IMR-90 (cell line): ENCODE measurements around the gene BCAS1. TPM values are rescaled to one million over a fixed set of nuclear protein-coding genes. Genes with fewer than 3 reads are reported as not detected.

Experiments used
- ATAC-seq: fragments of 200-7000 bp; cut with Tn5 transposase; 2 replicates; pipeline ENCODE4 v1.9.1; 2020; ENCODE audit warnings: low read depth, mild to moderate bottlenecking, moderate library complexity
- BruUV-seq: library from RNA; stranded (reverse); fragments of 400-500 nt; replicated peaks from 2 replicates; lab custom pipeline; 2021; lab: Mats Ljungman, UMichigan
- CTCF ChIA-PET: fragments of 300-600 bp; formaldehyde crosslinking; extraction: SDS; loops from one replicate; lab custom pipeline; 2021; ENCODE audit warnings: antibody characterized with exemption; lab: Yijun Ruan, JAX
- POLR2A ChIA-PET: fragments of 300-600 bp; sonication (Branson Sonifier 250); formaldehyde crosslinking; loops from one replicate; lab custom pipeline; 2022; ENCODE audit warnings: antibody characterized with exemption; ENCODE audit not compliant: unreplicated experiment; lab: Charles Lee
- DNase-seq: peaks from one replicate; pipeline ENCODE4 v3.0.0; 2013
- H2AFZ ChIP-seq: replicated peaks from 2 replicates; pipeline ENCODE3; 2013; ENCODE audit warnings: low read length, mild to moderate bottlenecking; ENCODE audit not compliant: poor library complexity
- H2AK5ac ChIP-seq: 2 replicates; pipeline ENCODE4 v1.6.1; 2013; ENCODE audit warnings: low read depth, low read length, inconsistent platforms
- H2AK9ac ChIP-seq: replicated peaks from 2 replicates; pipeline ENCODE3; 2013; ENCODE audit warnings: mild to moderate bottlenecking, low read depth, low read length, moderate library complexity; ENCODE audit not compliant: poor library complexity
- H2BK120ac ChIP-seq: 2 replicates; pipeline ENCODE4 v1.6.1; 2013; ENCODE audit warnings: low read depth, low read length, inconsistent platforms
- H2BK15ac ChIP-seq: 3 replicates; pipeline ENCODE4 v1.6.1; 2013; ENCODE audit warnings: low read depth, low read length, inconsistent platforms
- H2BK20ac ChIP-seq: 2 replicates; pipeline ENCODE4 v1.6.1; 2013; ENCODE audit warnings: low read depth, mild to moderate bottlenecking, inconsistent platforms, low read length, moderate library complexity
- H2BK5ac ChIP-seq: 2 replicates; pipeline ENCODE4 v1.6.1; 2013; ENCODE audit warnings: mild to moderate bottlenecking, low read depth, low read length, inconsistent platforms; ENCODE audit not compliant: poor library complexity, severe bottlenecking
- H3K14ac ChIP-seq: replicated peaks from 2 replicates; pipeline ENCODE4 v1.6.1; 2013; ENCODE audit warnings: low read depth, low read length, inconsistent platforms
- H3K18ac ChIP-seq: 2 replicates; pipeline ENCODE4 v1.6.1; 2013; ENCODE audit warnings: low read depth, low read length, control low read depth
- H3K23ac ChIP-seq: 2 replicates; pipeline ENCODE4 v1.6.1; 2013; ENCODE audit warnings: low read depth, low read length, inconsistent platforms
- H3K27ac ChIP-seq: 2 replicates; pipeline ENCODE4 v1.5.1; 2013; ENCODE audit warnings: mild to moderate bottlenecking, control low read depth, low read length; ENCODE audit not compliant: insufficient read depth
- H3K27me3 ChIP-seq: 2 replicates; pipeline ENCODE4 v1.6.1; 2013; ENCODE audit warnings: low read length; ENCODE audit not compliant: control insufficient read depth, insufficient read depth
- H3K36me3 ChIP-seq: 2 replicates; pipeline ENCODE4 v1.6.1; 2013; ENCODE audit warnings: low read length, mixed read lengths; ENCODE audit not compliant: control insufficient read depth, insufficient read depth
- H3K4ac ChIP-seq: 2 replicates; pipeline ENCODE4 v1.6.1; 2013; ENCODE audit warnings: low read depth, low read length, inconsistent platforms
- H3K4me1 ChIP-seq: 2 replicates; pipeline ENCODE4 v1.6.1; 2013; ENCODE audit warnings: low read length, mixed read lengths; ENCODE audit not compliant: control insufficient read depth, insufficient read depth
- H3K4me2 ChIP-seq: 2 replicates; pipeline ENCODE4 v1.6.1; 2013; ENCODE audit warnings: low read depth, mild to moderate bottlenecking, control low read depth, low read length, moderate library complexity
- H3K4me3 ChIP-seq: 2 replicates; pipeline ENCODE4 v1.5.1; 2013; ENCODE audit warnings: low read depth, mild to moderate bottlenecking, control low read depth, low read length, moderate library complexity; ENCODE audit not compliant: insufficient read depth
- H3K56ac ChIP-seq: 2 replicates; pipeline ENCODE4 v1.6.1; 2013; ENCODE audit warnings: low read length, inconsistent platforms; ENCODE audit not compliant: insufficient read depth; ENCODE audit errors: extremely low read depth
- H3K79me1 ChIP-seq, 2 experiments: 2 replicates each; pipeline ENCODE4 v1.6.1; 2013; ENCODE audit warnings: low read length in 2 of 2, inconsistent platforms in 1 of 2, low read depth in 1 of 2
- H3K9ac ChIP-seq: 2 replicates; pipeline ENCODE4 v1.6.1; 2013; ENCODE audit warnings: low read depth, low read length, control low read depth
- H3K9me1 ChIP-seq: 2 replicates; pipeline ENCODE4 v1.6.1; 2013; ENCODE audit warnings: low read length, inconsistent platforms; ENCODE audit not compliant: insufficient read depth
- H3K9me3 ChIP-seq: 2 replicates; pipeline ENCODE4 v1.6.1; 2013; ENCODE audit warnings: low read length; ENCODE audit not compliant: control insufficient read depth, insufficient read depth
- H4K20me1 ChIP-seq: 2 replicates; pipeline ENCODE4 v1.6.1; 2013; ENCODE audit warnings: low read length, inconsistent platforms; ENCODE audit not compliant: insufficient read depth
- H4K5ac ChIP-seq: 2 replicates; pipeline ENCODE4 v1.6.1; 2013; ENCODE audit warnings: mild to moderate bottlenecking, low read depth, low read length, control low read depth
- H4K8ac ChIP-seq, 2 experiments: 2 replicates each; pipeline ENCODE4 v1.6.1; 2013; ENCODE audit warnings: low read depth in 2 of 2, low read length in 2 of 2, control low read depth in 1 of 2, inconsistent platforms in 1 of 2
- H4K91ac ChIP-seq: 2 replicates; pipeline ENCODE4 v1.6.1; 2013; ENCODE audit warnings: low read depth, low read length, inconsistent platforms; ENCODE audit not compliant: insufficient read depth
- BHLHE40 ChIP-seq: fragments of 150-350 bp; IDR thresholded peaks from 2 replicates; pipeline ENCODE4 v1.6.1; 2016; ENCODE audit warnings: mild to moderate bottlenecking, low read depth, low read length
- CEBPB ChIP-seq: IDR thresholded peaks from 2 replicates; pipeline ENCODE4 v1.6.1; 2012; ENCODE audit warnings: low read depth, low read length, improper control_type of control experiment
- CHD1 ChIP-seq: IDR thresholded peaks from 2 replicates; pipeline ENCODE4 v1.6.1; 2012; ENCODE audit warnings: low read depth, low read length, improper control_type of control experiment
- ELK1 ChIP-seq: fragments of 150-350 bp; IDR thresholded peaks from 2 replicates; pipeline ENCODE4 v1.6.1; 2016; ENCODE audit warnings: low read depth, mild to moderate bottlenecking, low read length, moderate library complexity, borderline replicate concordance
- FOS ChIP-seq: fragments of 150-350 bp; IDR thresholded peaks from 2 replicates; pipeline ENCODE4 v1.6.1; 2016; ENCODE audit warnings: low read depth, low read length
- MAFK ChIP-seq: IDR thresholded peaks from 2 replicates; pipeline ENCODE4 v1.6.1; 2012; ENCODE audit warnings: low read depth, low read length, improper control_type of control experiment
- MAZ ChIP-seq: IDR thresholded peaks from 2 replicates; pipeline ENCODE4 v1.6.1; 2012; ENCODE audit warnings: low read depth, mild to moderate bottlenecking, low read length, improper control_type of control experiment, moderate library complexity, borderline replicate concordance
- MXI1 ChIP-seq: IDR thresholded peaks from 2 replicates; pipeline ENCODE4 v1.6.1; 2012; ENCODE audit warnings: low read depth, mild to moderate bottlenecking, low read length, moderate library complexity, borderline replicate concordance
- NFE2L2 ChIP-seq: fragments of 150-350 bp; IDR thresholded peaks from 2 replicates; pipeline ENCODE4 v1.6.1; 2016; ENCODE audit warnings: low read depth, mild to moderate bottlenecking, low read length
- POLR2A ChIP-seq: IDR thresholded peaks from 2 replicates; pipeline ENCODE4 v1.6.1; 2012; ENCODE audit warnings: mild to moderate bottlenecking, low read depth, low read length
- RAD21 ChIP-seq: IDR thresholded peaks from 2 replicates; pipeline ENCODE4 v1.6.1; 2012; ENCODE audit warnings: low read length, improper control_type of control experiment
- RCOR1 ChIP-seq: IDR thresholded peaks from 2 replicates; pipeline ENCODE4 v1.6.1; 2012; ENCODE audit warnings: mild to moderate bottlenecking, low read length, improper control_type of control experiment; ENCODE audit not compliant: insufficient replicate concordance
- RFX5 ChIP-seq: IDR thresholded peaks from 2 replicates; pipeline ENCODE4 v1.8.0; 2012; ENCODE audit warnings: low read depth, mild to moderate bottlenecking, low read length, moderate library complexity
- SMC3 ChIP-seq: fragments of 150-350 bp; IDR thresholded peaks from 2 replicates; pipeline ENCODE4 v1.6.1; 2016; ENCODE audit warnings: low read depth, mild to moderate bottlenecking, antibody characterized with exemption, low read length, moderate library complexity
- USF2 ChIP-seq: fragments of 150-350 bp; IDR thresholded peaks from 2 replicates; pipeline ENCODE4 v1.6.1; 2017; ENCODE audit warnings: mild to moderate bottlenecking, antibody characterized with exemption, low read length, low read depth
- WGBS, 2 experiments: methylation state at CpG; one replicate each; pipeline versions ENCODE4 v1.1.5 to v1.1.7; 2013; ENCODE audit warnings: missing lambda C conversion rate in 2 of 2; ENCODE audit not compliant: insufficient read length in 1 of 2; ENCODE audit errors: extremely low coverage in 2 of 2; 5-methylcytosine and 5-hydroxymethylcytosine counted together
- dilution Hi-C: fragments of 300-500 bp; cut with HindIII; formaldehyde crosslinking; loops from one replicate; pipeline ENCODE4 v1.14.3; 2018; ENCODE audit warnings: low sequenced_read_pairs; ENCODE audit not compliant: unreplicated experiment
- in situ Hi-C: fragments of 300-500 bp; cut with MboI; formaldehyde crosslinking; loops from 3 replicates; pipeline ENCODE4 v1.14.3; 2019; ENCODE audit warnings: low sequenced_read_pairs, inconsistent platforms, mixed read lengths
- intact Hi-C: fragments of 100-400 bp; cut with micrococcal nuclease; formaldehyde crosslinking; loops from 2 replicates; pipeline ENCODE4 v1.10.0; 2022
- polyA plus RNA-seq, 3 experiments: library from polyadenylated mRNA; depleted of rRNA; stranded (reverse); fragments of >200 nt; gene quantifications; 2 replicates each; pipeline ENCODE4 v1.2.3, GENCODE V29; 2012; ENCODE audit warnings: low replicate concordance in 1 of 3
- total RNA-seq: library from RNA; depleted of rRNA; stranded (reverse); fragments of >200 nt; gene quantifications from 2 replicates; pipeline ENCODE4 v1.2.3, GENCODE V29; 2012
- TF ChIP-seq, protein P1 (sequence below): conservative IDR thresholded peaks from 2 replicates; pipeline ENCODE4 v1.5.1; 2012; ENCODE audit warnings: mild to moderate bottlenecking, low read depth, low read length, improper control_type of control experiment

Gene BCAS1
- total and polyA plus RNA-seq, 2 of the 4 experiments (the other 2 are of a cell fraction), result under 0.01 TPM; not detected in 1

DNA sequence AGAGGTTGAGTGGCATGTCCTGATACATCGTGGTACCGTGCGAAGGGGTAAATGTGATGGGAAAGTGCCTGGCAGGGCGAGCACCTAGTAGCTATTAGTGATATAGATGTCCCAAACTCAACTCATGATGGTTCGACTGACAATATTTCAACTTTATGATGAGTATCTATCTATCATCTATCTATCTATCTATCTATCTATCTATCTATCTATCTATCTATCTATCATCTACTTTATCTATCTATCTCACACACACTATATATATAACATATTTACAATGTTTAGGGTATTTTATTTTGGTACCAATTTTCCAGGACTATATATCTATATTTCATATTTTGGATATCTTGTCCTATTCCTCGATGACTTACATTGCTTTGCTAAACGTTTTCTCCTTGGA lies 5.5 kb downstream of the BCAS1 start:
- Histone ChIP-seq H2BK20ac (no peak overlapping the region), H3K4ac (no peak overlapping the region), H4K5ac (no peak overlapping the region), H2BK5ac (no peak overlapping the region), H3K4me3 (no peak overlapping the region), H3K27ac (no peak overlapping the region), H4K91ac (no peak overlapping the region), H3K27me3 (peaks cover 2% of the 10 kb centered on the region), H2BK120ac (no peak overlapping the region), H2AFZ (no peak overlapping the region), H3K9me3 (no peaks in the 10 kb centered on the region), H2BK15ac (no peak overlapping the region), H3K36me3 (no peaks in the 10 kb centered on the region), H2AK9ac (no peak overlapping the region), H4K20me1 (no peaks in the 10 kb centered on the region), H3K23ac (no peak overlapping the region), H3K9me1 (no peaks in the 10 kb centered on the region), H2AK5ac (no peak overlapping the region), H4K8ac (no peak overlapping the region), H3K56ac (no peak overlapping the region), H3K14ac (no peak overlapping the region), H3K79me1 (no peaks in the 10 kb centered on the region), H3K18ac (no peak overlapping the region), H3K4me1 (no peaks in the 10 kb centered on the region), H3K4me2 (no peak overlapping the region), H3K9ac (no peak overlapping the region)
- no peak for DNase-seq
- ATAC-seq, result no peak
- POLR2A ChIA-PET, result no interaction called here
- no CpG with 5 or more reads among the region's 7 CpGs for WGBS, 2 experiments
- in situ Hi-C loops (no loop called here), dilution Hi-C loops (no loop called here), intact Hi-C loops (loop anchor here (10.0 kb wide), 1 partner anchor 490 kb away; no protein-coding TSS in a partner anchor)
- CTCF ChIA-PET, result no interaction called here
- TF ChIP-seq RCOR1 (no peak), CEBPB (no peak), MXI1 (no peak), USF2 (no peak), MAFK (no peak), SMC3 (no peak), BHLHE40 (no peak), RAD21 (no peak), POLR2A (no peak), ELK1 (no peak), CHD1 (no peak), MAZ (no peak), FOS (no peak), NFE2L2 (no peak), RFX5 (no peak)
- TF ChIP-seq, protein P1, sequence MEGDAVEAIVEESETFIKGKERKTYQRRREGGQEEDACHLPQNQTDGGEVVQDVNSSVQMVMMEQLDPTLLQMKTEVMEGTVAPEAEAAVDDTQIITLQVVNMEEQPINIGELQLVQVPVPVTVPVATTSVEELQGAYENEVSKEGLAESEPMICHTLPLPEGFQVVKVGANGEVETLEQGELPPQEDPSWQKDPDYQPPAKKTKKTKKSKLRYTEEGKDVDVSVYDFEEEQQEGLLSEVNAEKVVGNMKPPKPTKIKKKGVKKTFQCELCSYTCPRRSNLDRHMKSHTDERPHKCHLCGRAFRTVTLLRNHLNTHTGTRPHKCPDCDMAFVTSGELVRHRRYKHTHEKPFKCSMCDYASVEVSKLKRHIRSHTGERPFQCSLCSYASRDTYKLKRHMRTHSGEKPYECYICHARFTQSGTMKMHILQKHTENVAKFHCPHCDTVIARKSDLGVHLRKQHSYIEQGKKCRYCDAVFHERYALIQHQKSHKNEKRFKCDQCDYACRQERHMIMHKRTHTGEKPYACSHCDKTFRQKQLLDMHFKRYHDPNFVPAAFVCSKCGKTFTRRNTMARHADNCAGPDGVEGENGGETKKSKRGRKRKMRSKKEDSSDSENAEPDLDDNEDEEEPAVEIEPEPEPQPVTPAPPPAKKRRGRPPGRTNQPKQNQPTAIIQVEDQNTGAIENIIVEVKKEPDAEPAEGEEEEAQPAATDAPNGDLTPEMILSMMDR, result no peak
- BruUV-seq, result no TSS peak
